Measurements from ENCODE around the gene MIPOL1. TPM values are rescaled to one million over a fixed set of nuclear protein-coding genes. Genes with fewer than 3 reads are reported as not detected.

The MIPOL1 gene
- total RNA-seq, 1 experiment from 2014 or later = 13.1 TPM

- no peaks in the 10 kb centered on the region for H3K27me3 ChIP-seq (ENCODE audit: insufficient read depth, low read depth)
- TF ChIP-seq EZH2 (IDR thresholded peaks at IDR 0.05; ENCODE audit: low read depth) = no peak
- TF ChIP-seq, protein P1, sequence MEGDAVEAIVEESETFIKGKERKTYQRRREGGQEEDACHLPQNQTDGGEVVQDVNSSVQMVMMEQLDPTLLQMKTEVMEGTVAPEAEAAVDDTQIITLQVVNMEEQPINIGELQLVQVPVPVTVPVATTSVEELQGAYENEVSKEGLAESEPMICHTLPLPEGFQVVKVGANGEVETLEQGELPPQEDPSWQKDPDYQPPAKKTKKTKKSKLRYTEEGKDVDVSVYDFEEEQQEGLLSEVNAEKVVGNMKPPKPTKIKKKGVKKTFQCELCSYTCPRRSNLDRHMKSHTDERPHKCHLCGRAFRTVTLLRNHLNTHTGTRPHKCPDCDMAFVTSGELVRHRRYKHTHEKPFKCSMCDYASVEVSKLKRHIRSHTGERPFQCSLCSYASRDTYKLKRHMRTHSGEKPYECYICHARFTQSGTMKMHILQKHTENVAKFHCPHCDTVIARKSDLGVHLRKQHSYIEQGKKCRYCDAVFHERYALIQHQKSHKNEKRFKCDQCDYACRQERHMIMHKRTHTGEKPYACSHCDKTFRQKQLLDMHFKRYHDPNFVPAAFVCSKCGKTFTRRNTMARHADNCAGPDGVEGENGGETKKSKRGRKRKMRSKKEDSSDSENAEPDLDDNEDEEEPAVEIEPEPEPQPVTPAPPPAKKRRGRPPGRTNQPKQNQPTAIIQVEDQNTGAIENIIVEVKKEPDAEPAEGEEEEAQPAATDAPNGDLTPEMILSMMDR (conservative IDR thresholded peaks at IDR 0.05) = no peak
- H3K4me2 ChIP-seq = no peak overlapping the region
- ChIA-PET POLR2A (ENCODE audit: unreplicated experiment) (no interaction called here), CTCF (no interaction called here)
- no peaks in the 10 kb centered on the region for H4K20me1 ChIP-seq (ENCODE audit: insufficient read depth)
- no peaks in the 10 kb centered on the region for H3K9me3 ChIP-seq (ENCODE audit: insufficient read depth, low read depth)
- no peak overlapping the region for H3K27ac ChIP-seq
- BruUV-seq (replicated peaks) = no TSS peak
- H3K4me1 ChIP-seq (replicated peaks; ENCODE audit: insufficient read depth) = no peaks in the 10 kb centered on the region
- no peaks in the 10 kb centered on the region for H3K79me2 ChIP-seq (ENCODE audit: low read depth)
- H3K36me3 ChIP-seq (ENCODE audit: low read depth) = no peaks in the 10 kb centered on the region
- no peak for DNase-seq
- no peak overlapping the region for H3K4me3 ChIP-seq
- H3K9me2 ChIP-seq (ENCODE audit: insufficient read depth) = no peaks in the 10 kb centered on the region
- intact Hi-C loops (cut with micrococcal nuclease; ENCODE audit: unreplicated experiment) = no loop called here
- H3F3A ChIP-seq (ENCODE audit: insufficient read depth, low read depth) = no peaks in the 10 kb centered on the region
- no peak overlapping the region for H2AFZ ChIP-seq
Observed at GRCh38 chr14:37274652-37275051, 76.9 kb downstream of the MIPOL1 start.

- intact Hi-C loops (cut with micrococcal nuclease; ENCODE audit: unreplicated experiment) = no loop called here
- Histone ChIP-seq H2AFZ (no peak overlapping the region), H3K79me2 (ENCODE audit: low read depth) (no peaks in the 10 kb centered on the region), H3F3A (ENCODE audit: insufficient read depth, low read depth) (no peaks in the 10 kb centered on the region), H3K4me3 (no peak overlapping the region), H3K27ac (no peak overlapping the region), H3K9me2 (ENCODE audit: insufficient read depth) (no peaks in the 10 kb centered on the region), H3K27me3 (ENCODE audit: insufficient read depth, low read depth) (no peaks in the 10 kb centered on the region), H3K36me3 (ENCODE audit: low read depth) (no peaks in the 10 kb centered on the region), H3K4me1 (replicated peaks; ENCODE audit: insufficient read depth) (no peaks in the 10 kb centered on the region), H3K4me2 (no peak overlapping the region), H3K9me3 (ENCODE audit: insufficient read depth, low read depth) (no peaks in the 10 kb centered on the region), H4K20me1 (ENCODE audit: insufficient read depth) (no peaks in the 10 kb centered on the region)
- TF ChIP-seq EZH2 (IDR thresholded peaks at IDR 0.05; ENCODE audit: low read depth) = no peak
- TF ChIP-seq, protein P1 (conservative IDR thresholded peaks at IDR 0.05) = no peak
- no peak for DNase-seq
- ChIA-PET POLR2A (ENCODE audit: unreplicated experiment) (no interaction called here), CTCF (no interaction called here)
- BruUV-seq (replicated peaks) = no TSS peak
Observed at GRCh38 chr14:37275963-37276362, 78.2 kb downstream of the MIPOL1 start.

GRCh38 chr14:37278636-37279538 is 81.2 kb downstream of the MIPOL1 start:
- Histone ChIP-seq H4K20me1 (ENCODE audit: insufficient read depth) (no peaks in the 10 kb centered on the region), H3K9me2 (ENCODE audit: insufficient read depth) (no peaks in the 10 kb centered on the region), H3K79me2 (ENCODE audit: low read depth) (no peaks in the 10 kb centered on the region), H2AFZ (no peak overlapping the region), H3K36me3 (ENCODE audit: low read depth) (no peaks in the 10 kb centered on the region), H3K4me3 (no peak overlapping the region), H3K27ac (no peak overlapping the region), H3K27me3 (ENCODE audit: insufficient read depth, low read depth) (no peaks in the 10 kb centered on the region), H3K4me1 (replicated peaks; ENCODE audit: insufficient read depth) (no peaks in the 10 kb centered on the region), H3K4me2 (no peak overlapping the region), H3F3A (ENCODE audit: insufficient read depth, low read depth) (no peaks in the 10 kb centered on the region), H3K9me3 (ENCODE audit: insufficient read depth, low read depth) (no peaks in the 10 kb centered on the region)
- ChIA-PET POLR2A (ENCODE audit: unreplicated experiment) (interaction anchor here (0.7 kb wide), 1 partner anchor 977 kb away, joined by 7 read pairs; no protein-coding TSS in a partner anchor), CTCF (no interaction called here)
- no TSS peak for BruUV-seq (replicated peaks)
- DNase-seq = no peak
- intact Hi-C loops (cut with micrococcal nuclease; ENCODE audit: unreplicated experiment) = no loop called here
- no peak for TF ChIP-seq EZH2 (IDR thresholded peaks at IDR 0.05; ENCODE audit: low read depth)
- TF ChIP-seq, protein P1 (conservative IDR thresholded peaks at IDR 0.05) = no peak
